Prostate gland (tissue), 2 donors: Measurements from ENCODE around the gene CPLX1.

Experiments
- CTCF ChIP-seq, 4 experiments: fragments of 200-600 bp in 2 of 4; fragments of 450-650 bp in 2 of 4; sonication (generic) in 2 of 4; IDR thresholded peaks; 1 replicate in 3 of 4; 2 replicates in 1 of 4; pipeline ENCODE4 v1.5.1; 2016 to 2019; ENCODE audit warnings: antibody characterized with exemption in 4 of 4, mild to moderate bottlenecking in 2 of 4, moderate library complexity in 2 of 4
- POLR2A ChIP-seq: fragments of 450-650 bp; IDR thresholded peaks from one replicate; pipeline ENCODE4 v1.6.1; 2016; ENCODE audit warnings: antibody characterized with exemption, mild to moderate bottlenecking
- POLR2AphosphoS5 ChIP-seq: sonication (generic); formaldehyde crosslinking; IDR thresholded peaks from one replicate; pipeline ENCODE4 v1.6.1; 2017; ENCODE audit warnings: antibody characterized with exemption

- TF ChIP-seq POLR2AphosphoS5 (no peak), CTCF (IDR thresholded peaks at IDR 0.05) (no peak), POLR2A (no peak)
These were observed 729 bp upstream of the CPLX1 start for GRCh38 chr4:826508-827208.
